Measurements from ENCODE around the gene SAT2. TPM values are rescaled to one million over a fixed set of nuclear protein-coding genes. Genes with fewer than 3 reads are reported as not detected.

Gene SAT2
- total RNA-seq, 1 donor from 2014 or later, result 73.6 TPM

DNA sequence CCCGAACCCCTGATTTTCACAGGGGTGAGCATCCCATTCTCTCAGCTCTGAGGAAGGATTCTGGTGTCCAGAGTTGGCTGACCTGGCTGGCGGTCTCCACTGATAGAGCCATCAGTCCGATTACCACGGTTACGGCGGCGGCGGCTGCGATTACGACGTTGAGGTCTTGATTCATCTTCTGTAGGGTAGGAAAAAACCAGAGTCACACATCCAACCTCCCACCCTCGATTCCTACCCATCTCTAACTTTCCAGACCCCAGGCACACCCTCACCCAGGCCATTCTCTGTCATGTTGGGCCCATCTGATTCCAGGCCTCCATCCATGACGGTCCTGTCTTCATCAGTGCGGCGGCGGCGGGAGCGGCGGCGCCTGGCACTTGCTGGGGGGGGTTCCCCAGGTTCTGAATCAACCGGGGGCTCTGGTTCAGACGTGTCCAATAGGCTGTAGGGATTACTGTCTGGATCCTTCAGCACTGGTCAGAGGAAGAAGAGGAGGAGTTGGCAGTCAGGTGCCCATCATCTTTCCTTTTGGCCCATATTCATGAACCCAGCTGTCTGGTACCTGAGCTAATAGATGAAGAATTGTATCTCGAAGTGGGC, 35.1 kb downstream of the SAT2 start:
- DNase-seq (ENCODE audit: low spot score), result no peak

DNA sequence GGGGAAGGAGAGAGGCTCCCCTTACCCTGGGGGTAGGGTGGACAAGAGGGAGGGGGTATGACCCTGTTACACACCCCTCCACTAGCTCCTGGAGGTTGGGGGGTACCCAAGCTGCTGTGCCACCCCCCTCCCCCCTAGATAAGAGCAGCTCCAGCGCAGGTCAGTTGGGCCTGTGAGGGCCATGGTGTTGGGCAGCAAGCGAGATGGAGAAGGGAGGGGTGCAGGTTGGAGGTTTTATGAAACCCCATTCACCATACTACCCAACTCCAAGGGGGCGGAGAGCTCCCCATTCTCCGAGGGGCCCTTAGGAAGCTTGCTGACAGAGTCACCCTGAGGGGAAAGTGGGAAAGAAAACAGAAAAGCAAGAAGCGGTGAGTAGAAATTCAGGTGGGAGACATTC, 36.0 kb downstream of the SAT2 start:
- DNase-seq (ENCODE audit: low spot score), result no peak

DNA sequence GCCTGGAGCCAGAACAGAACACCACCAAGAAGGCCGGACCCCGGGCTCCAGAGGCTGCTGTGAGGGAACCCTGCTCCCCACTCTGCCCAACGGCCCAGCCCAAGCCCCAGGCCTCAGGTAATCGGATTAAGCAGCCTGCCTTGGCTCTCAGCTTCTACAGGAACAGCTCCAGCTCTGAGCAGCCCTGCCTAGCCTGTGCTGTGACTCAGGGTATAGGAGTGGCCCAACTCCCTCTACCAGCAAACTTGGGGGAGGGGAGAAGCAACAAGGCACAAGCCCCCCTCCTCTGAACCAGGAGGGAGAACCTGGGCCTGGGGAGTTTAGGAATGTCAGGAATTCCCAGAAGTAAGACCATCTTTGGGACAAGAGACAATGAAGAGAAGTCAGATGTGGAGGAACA, 36.9 kb downstream of the SAT2 start:
- no peak for DNase-seq (ENCODE audit: low spot score)

DNA sequence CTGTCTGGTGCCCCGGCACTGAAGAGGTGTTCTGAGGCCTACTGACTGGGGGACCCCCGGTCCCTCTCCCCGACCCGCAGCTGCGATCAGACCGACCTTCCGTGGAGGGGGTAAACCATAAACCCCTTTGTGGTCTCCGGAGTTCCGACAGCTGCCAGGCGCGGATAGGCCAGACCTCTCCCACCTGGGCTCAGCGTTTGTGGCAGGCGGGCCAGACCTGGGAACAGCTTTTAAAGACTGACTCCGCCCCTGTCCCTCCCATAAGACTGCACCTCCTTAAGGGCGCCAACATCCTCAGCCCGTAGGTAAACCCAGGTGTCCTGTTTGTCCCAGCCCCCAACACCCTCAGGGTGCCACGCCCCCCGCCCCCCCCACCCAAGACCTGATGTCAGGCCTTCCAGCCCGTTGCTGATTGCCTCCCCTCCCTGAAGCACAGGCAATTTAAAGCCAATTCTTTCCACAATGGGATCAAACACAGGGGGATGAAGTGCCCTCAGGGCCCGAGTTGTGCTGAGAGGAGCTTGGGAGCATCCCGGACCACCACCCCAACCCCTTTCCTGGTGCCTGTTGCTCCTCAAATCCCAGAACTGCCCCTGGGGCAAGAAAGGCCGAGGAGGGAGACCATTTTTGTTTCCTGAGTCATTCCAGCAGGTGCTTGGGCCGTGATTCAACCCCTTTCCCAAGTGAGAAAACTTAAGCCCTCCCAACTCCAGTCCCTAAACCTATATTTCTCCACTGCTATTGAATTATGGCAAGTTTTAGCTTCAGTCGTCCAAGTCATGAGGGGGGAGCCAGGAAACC, 37.5 kb downstream of the SAT2 start, which contains the start of gene SOX15:
Gene SOX15, minus strand, starts transcription at position 204 of the 801 bp plus-strand sequence. CDS start 418 bp downstream, outside the sequence.
- DNase-seq (ENCODE audit: low spot score), result no peak

DNA sequence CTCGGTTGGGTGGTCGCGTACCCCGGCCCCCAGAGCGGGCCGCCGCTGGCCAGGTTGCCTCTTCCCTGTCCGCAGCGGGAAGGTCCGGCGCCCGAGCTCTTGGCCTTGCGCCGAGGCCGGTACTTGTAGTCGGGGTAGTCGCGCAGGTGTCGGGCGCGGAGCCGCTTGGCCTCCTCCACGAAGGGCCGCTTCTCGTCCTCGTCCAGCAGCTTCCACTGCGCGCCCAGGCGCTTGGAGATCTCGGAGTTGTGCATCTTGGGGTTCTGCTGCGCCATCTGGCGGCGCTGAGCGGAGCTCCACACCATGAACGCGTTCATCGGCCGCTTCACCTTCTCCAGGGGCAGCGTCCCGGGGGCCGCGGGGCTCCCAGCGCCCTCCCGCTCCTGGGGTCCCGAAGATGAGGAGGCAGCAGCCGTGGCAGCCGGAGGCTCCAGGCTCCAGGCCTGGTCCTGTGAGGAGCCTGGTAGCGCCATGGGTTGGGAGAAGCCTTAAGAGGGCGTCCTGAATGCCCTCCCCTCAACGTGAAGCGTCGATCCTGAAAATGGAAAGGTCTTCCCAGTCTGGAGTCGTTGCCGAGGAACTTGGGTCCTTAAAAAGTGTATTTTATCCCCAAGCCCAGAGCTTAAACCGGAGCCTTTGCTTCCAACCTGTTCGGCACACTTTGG, 38.3 kb downstream of the SAT2 start:
- DNase-seq (ENCODE audit: low spot score), result peak; percentile 95

DNA sequence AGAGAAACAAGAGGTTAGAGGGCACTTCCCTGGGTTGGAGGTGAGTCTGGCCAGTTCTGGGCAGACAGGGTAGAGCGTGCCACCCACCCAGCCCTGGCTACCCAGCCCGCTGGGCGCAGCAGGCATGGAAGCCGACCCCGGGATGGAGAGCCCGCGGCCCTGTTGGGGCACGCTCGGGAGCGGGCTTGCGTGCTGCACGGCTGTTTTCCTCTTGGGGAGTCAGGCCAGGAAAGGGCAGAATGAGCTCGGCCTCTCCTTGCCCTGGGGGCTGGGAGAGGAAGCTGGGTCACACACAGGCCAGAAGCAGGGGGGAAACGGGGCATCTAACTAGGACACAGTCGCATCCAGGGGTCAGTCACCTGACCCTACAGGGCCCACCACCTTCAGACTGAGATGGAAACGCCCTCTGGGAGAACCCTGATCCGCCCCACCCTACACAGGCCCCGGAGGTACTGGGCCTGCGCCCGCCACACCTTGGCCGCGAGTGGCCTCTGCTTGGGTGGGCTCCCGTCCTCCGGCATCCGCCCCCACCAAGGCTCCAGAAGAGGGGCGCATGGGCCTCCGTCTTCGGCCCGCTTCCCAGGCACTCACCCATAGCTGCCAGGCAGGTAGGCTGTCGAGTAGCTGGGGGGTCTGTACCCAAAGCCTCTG, 38.9 kb downstream of the SAT2 start:
- no peak for DNase-seq (ENCODE audit: low spot score)

DNA sequence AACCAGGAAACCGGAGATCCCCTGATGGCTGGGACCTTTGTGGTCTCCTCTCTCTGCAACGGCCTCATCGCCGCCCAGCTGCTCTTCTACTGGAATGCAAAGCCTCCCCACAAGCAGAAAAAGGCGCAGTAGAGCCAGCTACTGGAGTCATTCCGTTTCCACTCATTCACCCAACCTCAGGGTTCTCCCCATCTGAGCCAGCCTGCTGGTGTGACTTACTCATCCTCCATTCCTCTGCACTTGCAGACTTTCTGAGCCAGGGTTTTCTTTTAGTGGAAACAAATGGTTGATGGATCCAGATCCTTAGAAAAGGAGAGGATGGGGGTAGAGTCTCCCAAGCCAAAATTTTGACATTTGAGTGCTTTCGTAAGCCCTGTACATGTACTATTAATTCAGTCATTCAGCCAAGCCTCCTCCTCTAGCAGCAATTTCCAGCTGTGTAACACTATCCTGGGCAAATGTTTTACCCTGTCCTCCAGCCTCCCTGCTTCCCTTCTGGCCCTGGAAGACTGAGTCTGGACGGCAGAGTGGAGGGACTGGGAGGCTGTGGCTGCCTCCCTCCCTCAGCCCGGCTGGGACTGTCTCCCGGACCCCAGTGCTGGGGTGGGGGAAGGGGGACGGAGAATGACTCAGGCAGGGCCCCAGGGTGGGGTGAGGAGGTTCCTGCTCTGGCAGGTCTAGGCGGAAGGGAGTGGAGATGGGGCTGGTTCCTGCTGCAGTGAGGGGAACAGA, 40.0 kb downstream of the SAT2 start:
- DNase-seq (ENCODE audit: low spot score), result no peak

DNA sequence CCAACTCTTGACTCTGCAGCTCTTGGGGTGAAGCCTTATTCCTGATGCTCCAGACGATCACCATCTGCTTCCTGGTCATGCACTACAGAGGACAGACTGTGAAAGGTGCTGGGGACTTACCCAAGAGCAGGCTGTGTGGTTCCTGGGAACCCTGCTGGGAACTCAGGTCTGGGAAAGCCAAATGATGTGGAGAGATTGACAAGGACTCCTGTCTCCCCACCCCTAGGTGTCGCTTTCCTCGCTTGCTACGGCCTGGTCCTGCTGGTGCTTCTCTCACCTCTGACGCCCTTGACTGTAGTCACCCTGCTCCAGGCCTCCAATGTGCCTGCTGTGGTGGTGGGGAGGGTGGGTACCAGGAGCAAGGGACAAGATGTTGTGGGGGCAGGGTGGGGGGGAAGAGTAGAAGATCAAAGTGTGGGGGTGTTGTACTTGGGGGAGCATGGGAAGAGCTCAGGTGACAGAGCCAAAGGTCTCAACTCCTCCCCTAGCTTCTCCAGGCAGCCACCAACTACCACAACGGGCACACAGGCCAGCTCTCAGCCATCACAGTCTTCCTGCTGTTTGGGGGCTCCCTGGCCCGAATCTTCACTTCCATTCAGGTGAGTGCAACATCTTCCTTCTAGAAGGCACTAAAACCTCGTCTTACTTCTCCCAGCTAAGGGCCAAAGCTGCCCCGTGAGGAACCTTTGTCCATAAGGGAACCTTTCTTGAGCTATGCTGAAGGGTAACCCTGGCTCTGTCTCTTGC, 40.8 kb downstream of the SAT2 start:
- no peak for DNase-seq (ENCODE audit: low spot score)

DNA sequence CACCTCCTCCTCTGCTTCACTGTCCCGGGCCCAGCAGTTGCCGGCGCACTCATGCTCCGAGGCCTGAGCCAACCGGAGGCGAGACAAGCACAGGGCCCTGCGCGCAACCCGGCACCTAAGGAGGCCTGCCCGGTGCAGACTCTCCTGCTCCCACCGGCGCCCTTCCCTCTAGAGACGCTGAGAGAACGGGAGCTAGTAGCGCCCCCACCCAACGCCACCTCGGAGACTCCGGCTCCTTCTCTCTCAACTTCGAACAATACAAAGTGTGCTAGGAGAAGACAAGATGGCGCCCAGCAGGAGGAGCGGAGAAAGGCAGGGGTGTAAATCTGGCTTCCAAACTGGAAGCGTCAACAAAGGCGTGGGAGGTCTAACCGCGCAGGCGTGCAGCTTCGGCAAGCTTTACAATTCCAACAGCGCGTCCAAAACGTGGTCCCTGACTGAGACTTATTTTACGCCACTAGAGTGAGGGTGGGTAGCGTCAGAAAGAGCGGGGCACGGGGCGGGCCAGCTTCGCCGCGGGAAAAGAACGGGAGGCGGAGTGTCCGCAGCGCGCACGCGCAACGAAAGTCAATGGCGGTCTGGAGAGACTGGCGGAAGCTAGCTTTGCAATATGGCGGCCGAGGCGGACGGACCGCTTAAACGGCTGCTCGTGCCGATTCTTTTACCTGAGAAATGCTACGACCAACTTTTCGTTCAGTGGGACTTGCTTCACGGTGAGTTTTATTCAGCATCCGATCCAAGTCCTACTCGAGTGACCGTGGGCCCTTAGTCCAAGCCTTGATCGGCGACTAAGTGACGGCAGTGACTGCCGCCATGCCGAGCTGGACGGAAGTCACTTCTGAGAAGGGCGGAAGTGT, 44.1 kb downstream of the SAT2 start, which contains the start of gene MPDU1:
Gene MPDU1, plus strand, starts transcription at position 600 of the 857 bp plus-strand sequence. Its CDS starts 11 bp downstream, at position 611.
- DNase-seq (ENCODE audit: low spot score), result peak; percentile 98

DNA sequence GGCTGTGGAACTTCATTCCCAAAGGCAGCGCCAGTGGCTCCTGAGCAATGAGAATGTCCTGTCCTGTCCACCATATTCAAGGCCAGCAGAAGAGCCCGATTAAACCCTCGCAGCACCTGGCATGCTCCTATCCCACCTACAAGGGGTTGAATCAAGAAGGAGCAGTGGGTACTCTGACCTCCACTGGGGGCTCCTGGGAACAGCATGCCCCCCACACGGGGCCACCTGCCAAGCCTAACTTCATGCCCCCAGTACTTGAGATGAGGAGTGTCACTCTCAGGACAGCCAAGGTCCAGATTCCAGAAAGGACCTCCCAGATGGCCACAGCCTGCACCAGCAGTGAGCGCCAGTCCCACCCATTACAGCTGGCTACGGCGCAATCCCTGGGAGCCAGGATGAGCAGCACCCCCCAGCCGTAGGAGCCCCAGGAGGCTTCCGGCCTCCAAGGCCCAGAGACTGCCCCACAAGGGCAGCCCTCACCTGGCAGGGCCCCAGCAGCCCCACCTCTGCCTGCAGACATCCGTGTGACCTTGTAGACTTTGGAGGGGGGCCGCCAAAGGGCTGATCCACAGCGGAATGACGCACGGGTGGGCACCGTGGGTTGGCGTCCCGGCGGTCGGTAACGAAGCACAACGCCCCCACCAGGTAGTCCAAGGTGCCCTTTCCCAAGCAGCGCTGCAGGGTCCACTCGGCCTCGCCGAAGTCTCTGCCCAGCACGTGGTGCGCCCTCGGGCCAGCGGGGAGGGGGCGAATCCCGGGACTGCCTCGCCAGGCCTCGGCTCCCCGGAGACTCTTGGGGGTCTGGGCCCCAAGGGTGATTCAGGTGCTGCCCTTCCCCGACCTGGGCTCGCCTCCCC, 45.0 kb downstream of the SAT2 start:
- no peak for DNase-seq (ENCODE audit: low spot score)

DNA sequence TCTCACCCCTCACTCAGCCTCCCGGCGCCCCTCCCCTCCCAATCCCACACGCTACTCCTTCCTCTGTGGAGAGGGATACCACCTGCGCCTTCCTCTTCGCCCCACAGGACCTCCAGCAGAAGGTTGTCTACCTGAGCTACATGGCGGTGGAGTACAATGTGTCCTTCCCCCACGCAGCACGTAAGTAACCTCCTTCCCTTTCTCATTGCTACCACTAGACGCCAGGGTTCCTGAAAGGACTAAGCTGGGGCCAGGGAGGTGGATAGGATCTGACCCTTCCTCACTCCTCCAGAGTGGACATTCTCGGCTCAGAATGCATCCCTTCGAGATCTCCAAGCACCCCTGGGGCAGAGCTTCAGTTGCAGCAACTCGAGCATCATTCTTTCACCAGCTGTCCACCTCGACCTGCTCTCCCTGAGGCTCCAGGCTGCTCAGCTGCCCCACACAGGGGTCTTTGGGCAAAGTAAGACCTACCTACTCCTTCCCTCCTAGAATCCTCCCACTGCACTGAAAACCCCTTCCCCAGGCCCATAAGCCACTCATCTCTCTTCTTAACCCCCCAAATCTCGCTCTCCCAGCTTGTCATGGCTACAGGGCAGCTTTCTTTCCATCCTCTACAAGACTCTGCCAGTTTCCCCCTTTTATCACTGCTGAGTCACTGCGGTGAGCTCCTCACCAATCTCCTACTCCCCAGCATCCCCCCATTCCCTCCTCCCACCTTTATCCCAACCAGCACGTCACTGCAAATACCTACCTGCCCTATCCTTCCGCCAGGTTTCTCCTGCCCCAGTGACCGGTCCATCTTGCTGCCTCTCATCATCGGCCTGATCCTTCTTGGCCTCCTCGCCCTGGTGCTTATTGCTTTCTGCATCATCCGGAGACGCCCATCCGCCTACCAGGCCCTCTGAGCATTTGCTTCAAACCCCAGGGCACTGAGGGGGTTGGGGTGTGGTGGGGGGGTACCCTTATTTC, 46.7 kb downstream of the SAT2 start:
- no peak for DNase-seq (ENCODE audit: low spot score)

DNA sequence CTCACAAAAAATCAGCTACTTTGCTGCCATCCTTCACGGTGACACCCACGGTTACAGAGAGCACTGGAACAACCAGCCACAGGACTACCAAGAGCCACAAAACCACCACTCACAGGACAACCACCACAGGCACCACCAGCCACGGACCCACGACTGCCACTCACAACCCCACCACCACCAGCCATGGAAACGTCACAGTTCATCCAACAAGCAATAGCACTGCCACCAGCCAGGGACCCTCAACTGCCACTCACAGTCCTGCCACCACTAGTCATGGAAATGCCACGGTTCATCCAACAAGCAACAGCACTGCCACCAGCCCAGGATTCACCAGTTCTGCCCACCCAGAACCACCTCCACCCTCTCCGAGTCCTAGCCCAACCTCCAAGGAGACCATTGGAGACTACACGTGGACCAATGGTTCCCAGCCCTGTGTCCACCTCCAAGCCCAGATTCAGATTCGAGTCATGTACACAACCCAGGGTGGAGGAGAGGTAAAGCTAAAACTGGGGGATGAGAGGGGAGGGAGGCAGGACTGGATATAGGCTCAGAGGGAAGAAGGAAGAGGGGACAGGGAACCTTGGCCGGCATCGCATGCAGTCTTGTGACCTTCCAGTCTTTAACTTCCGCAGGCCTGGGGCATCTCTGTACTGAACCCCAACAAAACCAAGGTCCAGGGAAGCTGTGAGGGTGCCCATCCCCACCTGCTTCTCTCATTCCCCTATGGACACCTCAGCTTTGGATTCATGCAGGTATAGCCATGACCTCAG, 47.6 kb downstream of the SAT2 start:
- DNase-seq (ENCODE audit: low spot score), result no peak

DNA sequence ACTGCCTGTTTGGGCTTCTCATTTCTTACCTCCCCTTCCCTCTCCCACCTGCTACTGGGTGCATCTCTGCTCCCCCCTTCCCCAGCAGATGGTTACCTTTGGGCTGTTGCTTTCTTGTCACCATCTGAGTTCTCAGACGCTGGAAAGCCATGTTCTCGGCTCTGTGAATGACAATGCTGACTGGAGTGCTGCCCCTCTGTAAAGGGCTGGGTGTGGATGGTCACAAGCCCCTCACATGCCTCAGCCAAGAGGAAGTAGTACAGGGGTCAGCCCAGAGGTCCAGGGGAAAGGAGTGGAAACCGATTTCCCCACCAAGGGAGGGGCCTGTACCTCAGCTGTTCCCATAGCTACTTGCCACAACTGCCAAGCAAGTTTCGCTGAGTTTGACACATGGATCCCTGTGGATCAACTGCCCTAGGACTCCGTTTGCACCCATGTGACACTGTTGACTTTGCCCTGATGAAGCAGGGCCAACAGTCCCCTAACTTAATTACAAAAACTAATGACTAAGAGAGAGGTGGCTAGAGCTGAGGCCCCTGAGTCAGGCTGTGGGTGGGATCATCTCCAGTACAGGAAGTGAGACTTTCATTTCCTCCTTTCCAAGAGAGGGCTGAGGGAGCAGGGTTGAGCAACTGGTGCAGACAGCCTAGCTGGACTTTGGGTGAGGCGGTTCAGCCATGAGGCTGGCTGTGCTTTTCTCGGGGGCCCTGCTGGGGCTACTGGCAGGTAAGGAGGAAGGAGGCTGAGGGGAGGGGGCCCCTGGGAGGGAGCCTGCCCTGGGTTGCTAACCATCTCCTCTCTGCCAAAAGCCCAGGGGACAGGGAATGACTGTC, 48.4 kb downstream of the SAT2 start, which contains the start of gene CD68:
Gene CD68, plus strand, starts transcription at position 638 of the 833 bp plus-strand sequence. Its CDS starts 40 bp downstream, at position 678.
- no peak for DNase-seq (ENCODE audit: low spot score)

DNA sequence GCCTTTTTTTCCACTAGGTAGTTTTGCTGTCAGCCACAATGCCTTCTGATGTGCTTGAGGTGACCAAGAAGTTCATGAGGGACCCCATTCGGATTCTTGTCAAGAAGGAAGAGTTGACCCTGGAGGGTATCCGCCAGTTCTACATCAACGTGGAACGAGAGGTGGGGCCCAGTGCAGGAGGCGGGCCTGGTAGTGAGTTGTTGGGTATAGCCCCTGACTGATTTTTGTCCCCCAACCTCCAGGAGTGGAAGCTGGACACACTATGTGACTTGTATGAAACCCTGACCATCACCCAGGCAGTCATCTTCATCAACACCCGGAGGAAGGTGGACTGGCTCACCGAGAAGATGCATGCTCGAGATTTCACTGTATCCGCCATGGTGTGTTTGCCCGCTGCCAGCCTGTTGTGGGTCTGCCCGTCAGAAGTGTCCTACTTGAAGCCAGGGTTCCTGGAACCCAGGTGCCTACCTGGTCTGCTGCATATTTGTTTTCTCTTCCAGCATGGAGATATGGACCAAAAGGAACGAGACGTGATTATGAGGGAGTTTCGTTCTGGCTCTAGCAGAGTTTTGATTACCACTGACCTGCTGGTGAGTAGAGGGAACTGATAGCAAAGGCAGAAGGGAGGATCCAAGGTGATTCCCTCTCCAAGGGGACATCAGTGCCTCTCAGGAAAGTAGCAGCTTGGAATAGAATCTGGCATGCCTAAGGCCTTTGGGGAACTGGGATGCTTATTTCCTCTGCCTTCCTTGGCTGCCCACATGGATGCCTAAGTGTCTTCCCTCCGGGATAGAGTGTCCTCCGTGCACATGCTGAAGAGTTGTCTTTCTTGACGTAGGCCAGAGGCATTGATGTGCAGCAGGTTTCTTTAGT, 50.1 kb downstream of the SAT2 start:
- no peak for DNase-seq (ENCODE audit: low spot score)

All from mesenteric fat pad (tissue), 1 donor.